ENCODE results near the gene RPTOR.

RPTOR gene

GRCh38 chr17:80981062-80981902 is 436.6 kb downstream of the RPTOR start:
- DNase-seq (ENCODE audit: low read depth) = no peak

- DNase-seq (ENCODE audit: low read depth) = no peak
Measured at GRCh38 chr17:80981929-80982425, 437.3 kb downstream of the RPTOR start.

- DNase-seq (ENCODE audit: low read depth) = no peak
Measured at GRCh38 chr17:80982426-80982974, 437.9 kb downstream of the RPTOR start.

GRCh38 chr17:80983545-80983944 is 438.9 kb downstream of the RPTOR start:
- DNase-seq (ENCODE audit: low read depth) = no peak

- DNase-seq (ENCODE audit: low read depth) = no peak
Measured at GRCh38 chr17:80984749-80985148, 440.1 kb downstream of the RPTOR start.

- no peak for DNase-seq (ENCODE audit: low read depth)
Measured at GRCh38 chr17:80986046-80986445, 441.4 kb downstream of the RPTOR start.

- no peak for DNase-seq (ENCODE audit: low read depth)
Measured at GRCh38 chr17:80986816-80987475, 442.3 kb downstream of the RPTOR start.

GRCh38 chr17:80987941-80988461 is 443.4 kb downstream of the RPTOR start:
- DNase-seq (ENCODE audit: low read depth) = no peak

GRCh38 chr17:80989586-80989913 is 444.9 kb downstream of the RPTOR start:
- DNase-seq (ENCODE audit: low read depth) = no peak

GRCh38 chr17:80990921-80991644 is 446.4 kb downstream of the RPTOR start:
- DNase-seq (ENCODE audit: low read depth) = no peak

GRCh38 chr17:80991645-80992076 is 447.0 kb downstream of the RPTOR start, which contains the start of gene CHMP6:
CHMP6 (plus strand) TSS chr17:80991841; CDS start chr17:80991919, 78 bp downstream.
- DNase-seq (ENCODE audit: low read depth) = peak; percentile 48

- DNase-seq (ENCODE audit: low read depth) = no peak
Measured at GRCh38 chr17:80992077-80992947, 447.7 kb downstream of the RPTOR start.

- no peak for DNase-seq (ENCODE audit: low read depth)
Measured at GRCh38 chr17:80992948-80993624, 448.4 kb downstream of the RPTOR start.

GRCh38 chr17:80995131-80995530 is 450.5 kb downstream of the RPTOR start:
- DNase-seq (ENCODE audit: low read depth) = no peak

- no peak for DNase-seq (ENCODE audit: low read depth)
Measured at GRCh38 chr17:80996422-80997305, 452.0 kb downstream of the RPTOR start.

- DNase-seq (ENCODE audit: low read depth) = no peak
Measured at GRCh38 chr17:80997424-80998117, 452.9 kb downstream of the RPTOR start.

GRCh38 chr17:80998118-80998747 is 453.6 kb downstream of the RPTOR start:
- DNase-seq (ENCODE audit: low read depth) = no peak

All from stimulated activated CD8-positive, alpha-beta memory T cell treated with anti-CD3 and anti-CD28 coated beads, Interleukin-12 subunit alpha, Interleukin-12 subunit beta, amount 100 ng/mL, for 1 hour (primary cell).